DND-41 (cell line): ENCODE results near the gene CMPK1.

Source experiments
- ATAC-seq: fragments of 200-7000 bp; cut with Tn5 transposase; 3 replicates; pipeline ENCODE4 v1.9.1; 2021; ENCODE audit warnings: low read depth; ENCODE audit not compliant: insufficient read depth
- DNase-seq: peaks from one replicate; pipeline ENCODE4 v3.0.0-alpha.2; 2020
- H2AFZ ChIP-seq: 2 replicates; pipeline ENCODE4 v1.6.0; 2012; ENCODE audit warnings: low read depth, low read length
- H3K27ac ChIP-seq: 2 replicates; pipeline ENCODE4 v1.5.1; 2012; ENCODE audit warnings: low read length, inconsistent platforms
- H3K27me3 ChIP-seq: fragments of 200-600 bp; sonication (generic); 2 replicates; pipeline ENCODE4 v1.6.0; 2012; ENCODE audit warnings: low read length, mild to moderate bottlenecking, inconsistent platforms; ENCODE audit not compliant: insufficient read depth, poor library complexity
- H3K36me3 ChIP-seq: 2 replicates; pipeline ENCODE4 v1.5.1; 2012; ENCODE audit warnings: low read length, inconsistent platforms; ENCODE audit not compliant: insufficient read depth
- H3K4me1 ChIP-seq: 2 replicates; pipeline ENCODE4 v1.5.1; 2012; ENCODE audit warnings: mild to moderate bottlenecking, low read length; ENCODE audit not compliant: insufficient read depth
- H3K4me2 ChIP-seq: 2 replicates; pipeline ENCODE4 v1.6.0; 2012; ENCODE audit warnings: mild to moderate bottlenecking, moderate library complexity, low read length, inconsistent platforms; ENCODE audit not compliant: insufficient read depth
- H3K4me3 ChIP-seq, 2 experiments: fragments of 200-600 bp in 1 of 2; shearing (Covaris generic) in 1 of 2; 2 replicates each; pipeline ENCODE4 v1.5.1; 2012 to 2016; ENCODE audit warnings: inconsistent platforms in 2 of 2, low read length in 2 of 2, mild to moderate bottlenecking in 2 of 2, low read depth in 1 of 2, moderate library complexity in 1 of 2
- H3K79me2 ChIP-seq: 2 replicates; pipeline ENCODE4 v1.6.0; 2012; ENCODE audit warnings: low read length, inconsistent platforms; ENCODE audit not compliant: insufficient read depth
- H3K9ac ChIP-seq: 2 replicates; pipeline ENCODE4 v1.6.0; 2012; ENCODE audit warnings: low read depth, mild to moderate bottlenecking, inconsistent platforms, low read length, moderate library complexity
- H3K9me3 ChIP-seq: 2 replicates; pipeline ENCODE4 v1.5.1; 2012; ENCODE audit warnings: low read length, moderate library complexity, mild to moderate bottlenecking, inconsistent platforms; ENCODE audit not compliant: insufficient read depth, severe bottlenecking
- H4K20me1 ChIP-seq: 2 replicates; pipeline ENCODE4 v1.6.0; 2012; ENCODE audit warnings: low read length; ENCODE audit not compliant: insufficient read depth
- CTCF ChIP-seq: IDR thresholded peaks from 2 replicates; pipeline ENCODE4 v1.5.1; 2012; ENCODE audit warnings: borderline replicate concordance, low read length, moderate library complexity, mild to moderate bottlenecking; ENCODE audit not compliant: poor library complexity, severe bottlenecking; ENCODE audit errors: extremely low read depth
- EZH2 ChIP-seq: IDR thresholded peaks from 3 replicates; pipeline ENCODE4 v1.6.1; 2012; ENCODE audit warnings: borderline replicate concordance, low read depth, mild to moderate bottlenecking, moderate library complexity, low read length, inconsistent platforms; ENCODE audit not compliant: severe bottlenecking

CMPK1 gene

DNA sequence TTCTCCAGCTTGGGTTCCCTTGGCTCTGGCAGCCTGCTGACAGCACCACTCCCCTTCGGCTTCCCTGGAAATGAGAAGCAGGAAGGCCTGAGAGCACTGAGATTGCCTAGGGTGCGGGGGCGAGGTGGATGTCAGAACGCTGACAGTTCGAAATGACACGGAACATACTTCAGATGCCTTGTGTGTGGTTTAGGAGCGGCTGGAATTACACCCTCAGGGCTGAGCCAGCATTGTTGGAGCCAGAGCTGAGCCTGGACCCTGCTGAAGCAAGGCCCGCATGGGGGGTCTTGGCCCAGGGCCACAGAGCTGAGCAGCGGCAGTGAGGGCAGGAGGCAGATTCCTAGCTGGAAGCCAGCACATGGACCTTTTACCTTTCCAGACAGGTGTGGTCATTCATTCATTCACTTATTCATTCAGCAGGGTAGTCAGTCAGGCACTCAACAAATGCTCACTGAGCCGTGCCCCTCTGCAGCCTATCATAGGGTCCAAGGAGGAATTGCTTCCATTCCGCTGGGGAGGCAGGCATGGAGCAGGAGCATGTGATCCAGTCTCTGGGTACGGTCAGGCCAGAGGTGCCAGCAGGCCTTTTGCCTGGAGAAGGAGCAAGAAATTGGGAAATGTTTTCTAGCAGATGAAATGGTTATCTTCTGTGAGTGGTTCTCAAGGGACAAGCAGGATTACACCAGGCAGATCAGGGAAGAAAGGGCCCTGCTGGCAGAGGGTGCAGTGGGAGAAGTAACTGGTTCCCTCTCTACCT lies 75.9 kb downstream of the CMPK1 start:
- Histone ChIP-seq H2AFZ (no peak overlapping the region), H3K9me3 (no peaks in the 10 kb centered on the region), H3K9ac (no peak overlapping the region), H3K36me3 (no peaks in the 10 kb centered on the region), H3K4me3 (no peak overlapping the region), H3K79me2 (no peaks in the 10 kb centered on the region), H4K20me1 (peaks cover 7% of the 10 kb centered on the region), H3K4me1 (no peaks in the 10 kb centered on the region), H3K4me2 (no peak overlapping the region), H3K27ac (no peak overlapping the region), H3K27me3 (no peaks in the 10 kb centered on the region)
- DNase-seq (no peak), ATAC-seq (no peak)
- no peak for TF ChIP-seq CTCF
- no peak for TF ChIP-seq EZH2

DNA sequence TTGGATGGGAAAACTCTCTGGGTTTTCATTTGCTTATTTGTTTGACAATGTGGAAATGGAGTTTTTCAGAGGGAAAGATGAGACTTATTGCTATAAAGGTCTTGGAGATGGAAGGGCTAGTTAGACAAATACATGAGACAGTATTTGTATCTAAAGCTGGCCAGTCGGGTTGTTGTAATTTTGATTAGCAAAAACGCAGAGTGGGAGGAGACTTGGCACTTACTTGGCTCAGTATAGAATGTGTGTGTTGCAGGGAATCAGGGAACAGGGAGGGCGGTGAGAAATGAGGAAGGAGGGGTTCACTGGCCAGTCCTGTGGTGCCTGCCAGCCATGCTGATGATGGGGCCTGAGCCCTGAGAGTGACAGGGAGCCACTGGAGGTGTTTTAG lies 76.5 kb downstream of the CMPK1 start:
- Histone ChIP-seq H3K4me1 (no peaks in the 10 kb centered on the region), H3K4me3 (no peak overlapping the region), H3K79me2 (no peaks in the 10 kb centered on the region), H3K36me3 (no peaks in the 10 kb centered on the region), H3K9me3 (no peaks in the 10 kb centered on the region), H3K9ac (no peak overlapping the region), H3K27me3 (no peaks in the 10 kb centered on the region), H2AFZ (no peak overlapping the region), H3K4me2 (no peak overlapping the region), H4K20me1 (peaks cover 7% of the 10 kb centered on the region), H3K27ac (no peak overlapping the region)
- TF ChIP-seq CTCF (no peak), EZH2 (no peak)
- no peak for DNase-seq
- no peak for ATAC-seq

- H3K27me3 ChIP-seq: no peaks in the 10 kb centered on the region
- H4K20me1 ChIP-seq: peaks cover 7% of the 10 kb centered on the region
- DNase-seq (no peak), ATAC-seq (no peak)
- TF ChIP-seq CTCF (no peak), EZH2 (no peak)
- no peak overlapping the region for H3K9ac ChIP-seq
- H3K4me1 ChIP-seq: no peaks in the 10 kb centered on the region
- H3K36me3 ChIP-seq: no peaks in the 10 kb centered on the region
- no peak overlapping the region for H3K4me3 ChIP-seq
- no peaks in the 10 kb centered on the region for H3K79me2 ChIP-seq
- H3K27ac ChIP-seq: no peak overlapping the region
- no peak overlapping the region for H2AFZ ChIP-seq
- no peaks in the 10 kb centered on the region for H3K9me3 ChIP-seq
- no peak overlapping the region for H3K4me2 ChIP-seq
These were observed 77.8 kb downstream of the CMPK1 start for GRCh38 chr1:47411436-47411835.

- Histone ChIP-seq H3K9me3 (no peaks in the 10 kb centered on the region), H3K4me3 (no peak overlapping the region), H3K27ac (no peak overlapping the region), H3K4me1 (no peaks in the 10 kb centered on the region), H3K36me3 (no peaks in the 10 kb centered on the region), H3K27me3 (no peaks in the 10 kb centered on the region), H3K4me2 (no peak overlapping the region), H3K79me2 (no peaks in the 10 kb centered on the region), H2AFZ (no peak overlapping the region), H3K9ac (no peak overlapping the region), H4K20me1 (peaks cover 7% of the 10 kb centered on the region)
- no peak for TF ChIP-seq EZH2
- no peak for TF ChIP-seq CTCF
- DNase-seq (no peak), ATAC-seq (no peak)
These were observed 78.8 kb downstream of the CMPK1 start for GRCh38 chr1:47412437-47412836.
